ENCODE results near the gene ZC3H7B.

DNA sequence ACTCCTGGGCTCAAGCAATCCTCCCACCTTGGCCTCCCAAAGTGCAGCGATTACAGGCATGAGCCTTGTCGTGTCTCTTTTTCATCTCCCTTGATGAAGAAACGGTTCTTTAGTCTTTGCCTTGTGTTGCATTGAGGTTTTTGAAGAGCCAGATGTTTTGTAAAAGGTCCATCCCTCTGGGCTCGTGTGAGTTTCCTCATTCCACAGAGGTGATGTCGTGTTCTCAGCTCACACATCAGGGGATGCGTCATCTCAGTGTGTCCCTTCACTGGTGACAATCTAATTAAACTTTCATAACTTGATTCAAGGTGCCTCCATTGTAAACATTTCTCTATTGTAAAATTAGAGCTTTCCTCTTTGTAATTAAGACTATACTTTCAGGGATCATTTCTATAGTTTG is 50.7 kb downstream of the ZC3H7B start:
- TF ChIP-seq, protein P1, sequence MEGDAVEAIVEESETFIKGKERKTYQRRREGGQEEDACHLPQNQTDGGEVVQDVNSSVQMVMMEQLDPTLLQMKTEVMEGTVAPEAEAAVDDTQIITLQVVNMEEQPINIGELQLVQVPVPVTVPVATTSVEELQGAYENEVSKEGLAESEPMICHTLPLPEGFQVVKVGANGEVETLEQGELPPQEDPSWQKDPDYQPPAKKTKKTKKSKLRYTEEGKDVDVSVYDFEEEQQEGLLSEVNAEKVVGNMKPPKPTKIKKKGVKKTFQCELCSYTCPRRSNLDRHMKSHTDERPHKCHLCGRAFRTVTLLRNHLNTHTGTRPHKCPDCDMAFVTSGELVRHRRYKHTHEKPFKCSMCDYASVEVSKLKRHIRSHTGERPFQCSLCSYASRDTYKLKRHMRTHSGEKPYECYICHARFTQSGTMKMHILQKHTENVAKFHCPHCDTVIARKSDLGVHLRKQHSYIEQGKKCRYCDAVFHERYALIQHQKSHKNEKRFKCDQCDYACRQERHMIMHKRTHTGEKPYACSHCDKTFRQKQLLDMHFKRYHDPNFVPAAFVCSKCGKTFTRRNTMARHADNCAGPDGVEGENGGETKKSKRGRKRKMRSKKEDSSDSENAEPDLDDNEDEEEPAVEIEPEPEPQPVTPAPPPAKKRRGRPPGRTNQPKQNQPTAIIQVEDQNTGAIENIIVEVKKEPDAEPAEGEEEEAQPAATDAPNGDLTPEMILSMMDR (conservative IDR thresholded peaks at IDR 0.05), result no peak
- TF ChIP-seq EZH2 (IDR thresholded peaks at IDR 0.05; ENCODE audit: low read depth), result no peak

All from PC-9 (cell line).